ENCODE results near the gene TGFBR3. TPM values are rescaled to one million over a fixed set of nuclear protein-coding genes. Genes with fewer than 3 reads are reported as not detected.

The TGFBR3 gene
- total RNA-seq, 1 experiment from 2014 or later: 2.4 TPM

DNA sequence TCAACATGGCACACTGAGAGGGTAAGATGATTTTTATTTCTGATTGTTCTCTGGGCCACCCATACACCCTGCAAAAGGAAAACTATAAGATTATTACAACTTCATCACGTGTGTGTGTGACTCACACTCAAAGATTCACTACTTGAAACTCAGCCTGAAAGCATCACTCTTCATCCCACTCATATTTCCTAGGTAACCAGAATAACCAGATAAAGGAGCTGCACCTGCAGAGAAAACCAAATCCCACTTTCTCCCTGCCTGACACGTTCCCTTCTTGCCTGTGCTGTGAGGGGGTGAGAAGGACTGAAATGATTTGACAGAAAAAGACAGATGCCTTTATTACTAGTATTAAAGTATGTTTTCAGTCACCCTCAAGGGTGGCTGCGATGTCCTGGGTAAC, 131.6 kb downstream of the TGFBR3 start:
- H2BK20ac ChIP-seq (ENCODE audit: low read depth, low read length, poor library complexity, severe bottlenecking): no peak overlapping the region
- no peak overlapping the region for H3T11ph ChIP-seq (ENCODE audit: low read length)
- Mint-ChIP-seq H3K36me3 (ENCODE audit: insufficient read depth in 1 of 3, low read depth in 3 of 3) (no peaks in the 10 kb centered on the region), H3K9me3 (no peaks in the 10 kb centered on the region), H3K27me3 (ENCODE audit: low read depth) (no peaks in the 10 kb centered on the region), H3K27ac (no peak overlapping the region), H3K4me3 (no peak overlapping the region), H3K4me1 (peaks cover 0 to 7% of the 10 kb centered on the region in 2 experiments; a peak in 1 of 4 replicates)
- no peak overlapping the region for H3K9ac ChIP-seq (ENCODE audit: extremely low read depth, insufficient read length, low read length)
- H3K4me2 ChIP-seq (ENCODE audit: insufficient read depth, insufficient read length, low read length): no peak overlapping the region
- H2BK5ac ChIP-seq (ENCODE audit: insufficient read length, low read length): no peak overlapping the region
- no peaks in the 10 kb centered on the region for H3K9me3 ChIP-seq (ENCODE audit: control insufficient read depth, low read depth, low read length)
- H3K18ac ChIP-seq (ENCODE audit: insufficient read length, low read depth, low read length): no peak overlapping the region
- H3K4ac ChIP-seq (ENCODE audit: low read depth, low read length): no peak overlapping the region
- H4K20me1 ChIP-seq (ENCODE audit: control insufficient read depth, insufficient read depth, insufficient read length): no peaks in the 10 kb centered on the region
- no CpG with 5 or more reads among the region's 3 CpGs for WGBS (ENCODE audit: extremely low coverage, insufficient read length, low lambda C conversion rate)
- H3K56ac ChIP-seq (ENCODE audit: insufficient read length, low read depth, low read length): no peak overlapping the region
- no peak overlapping the region for H2BK15ac ChIP-seq (ENCODE audit: low read depth, low read length)
- no peak overlapping the region for H2BK120ac ChIP-seq (ENCODE audit: low read depth, low read length, poor library complexity, severe bottlenecking)
- no peak overlapping the region for H2BK12ac ChIP-seq (ENCODE audit: insufficient read length, low read depth, low read length)
- no peaks in the 10 kb centered on the region for H3K4me1 ChIP-seq (ENCODE audit: insufficient read depth, low read length)
- no peak overlapping the region for H4K91ac ChIP-seq (ENCODE audit: insufficient read length, low read depth, low read length)
- no peak for DNase-seq
- TF ChIP-seq, protein P1, sequence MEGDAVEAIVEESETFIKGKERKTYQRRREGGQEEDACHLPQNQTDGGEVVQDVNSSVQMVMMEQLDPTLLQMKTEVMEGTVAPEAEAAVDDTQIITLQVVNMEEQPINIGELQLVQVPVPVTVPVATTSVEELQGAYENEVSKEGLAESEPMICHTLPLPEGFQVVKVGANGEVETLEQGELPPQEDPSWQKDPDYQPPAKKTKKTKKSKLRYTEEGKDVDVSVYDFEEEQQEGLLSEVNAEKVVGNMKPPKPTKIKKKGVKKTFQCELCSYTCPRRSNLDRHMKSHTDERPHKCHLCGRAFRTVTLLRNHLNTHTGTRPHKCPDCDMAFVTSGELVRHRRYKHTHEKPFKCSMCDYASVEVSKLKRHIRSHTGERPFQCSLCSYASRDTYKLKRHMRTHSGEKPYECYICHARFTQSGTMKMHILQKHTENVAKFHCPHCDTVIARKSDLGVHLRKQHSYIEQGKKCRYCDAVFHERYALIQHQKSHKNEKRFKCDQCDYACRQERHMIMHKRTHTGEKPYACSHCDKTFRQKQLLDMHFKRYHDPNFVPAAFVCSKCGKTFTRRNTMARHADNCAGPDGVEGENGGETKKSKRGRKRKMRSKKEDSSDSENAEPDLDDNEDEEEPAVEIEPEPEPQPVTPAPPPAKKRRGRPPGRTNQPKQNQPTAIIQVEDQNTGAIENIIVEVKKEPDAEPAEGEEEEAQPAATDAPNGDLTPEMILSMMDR (conservative IDR thresholded peaks at IDR 0.05): no peak
- H4K8ac ChIP-seq (replicated peaks; ENCODE audit: insufficient read length, low read depth, low read length): no peak overlapping the region
- no peaks in the 10 kb centered on the region for H3K23me2 ChIP-seq (ENCODE audit: insufficient read length, low read depth, low read length, poor library complexity, severe bottlenecking)
- H3K14ac ChIP-seq (ENCODE audit: insufficient read depth, low read length): no peak overlapping the region
- H3K79me1 ChIP-seq (ENCODE audit: insufficient read depth, low read depth, low read length, poor library complexity, severe bottlenecking): no peaks in the 10 kb centered on the region
- H3K23ac ChIP-seq (ENCODE audit: insufficient read length, low read depth, low read length): no peak overlapping the region
- H2AK5ac ChIP-seq (ENCODE audit: insufficient read length, low read length): no peak overlapping the region
- no peaks in the 10 kb centered on the region for H3K79me2 ChIP-seq (ENCODE audit: insufficient read depth, low read length)
- no peak overlapping the region for H3K27ac ChIP-seq (ENCODE audit: insufficient read length, low read depth, low read length)
- H3K27me3 ChIP-seq (ENCODE audit: insufficient read depth, low read length): no peaks in the 10 kb centered on the region
- H4K5ac ChIP-seq (ENCODE audit: insufficient read length, low read depth, low read length): no peak overlapping the region
- no peak overlapping the region for H2AFZ ChIP-seq (ENCODE audit: low read length)
